GM19467 (cell line): ENCODE results near the gene BLVRB.
"Not testable (repeated sequence)": the region's sequence is repeated elsewhere in the genome, so short reads cannot be mapped to it uniquely, and the experiment has no call there.

ENCODE experiments used
- ATAC-seq: cut with Tn5 transposase; IDR thresholded peaks from one replicate; pipeline ENCODE4 v1.9.1; 2021; ENCODE audit warnings: mild to moderate bottlenecking, moderate library complexity; ENCODE audit not compliant: unreplicated experiment

The BLVRB gene

GRCh38 chr19:40453151-40453735, 12.3 kb downstream of the BLVRB start:
- no peak for ATAC-seq

DNA sequence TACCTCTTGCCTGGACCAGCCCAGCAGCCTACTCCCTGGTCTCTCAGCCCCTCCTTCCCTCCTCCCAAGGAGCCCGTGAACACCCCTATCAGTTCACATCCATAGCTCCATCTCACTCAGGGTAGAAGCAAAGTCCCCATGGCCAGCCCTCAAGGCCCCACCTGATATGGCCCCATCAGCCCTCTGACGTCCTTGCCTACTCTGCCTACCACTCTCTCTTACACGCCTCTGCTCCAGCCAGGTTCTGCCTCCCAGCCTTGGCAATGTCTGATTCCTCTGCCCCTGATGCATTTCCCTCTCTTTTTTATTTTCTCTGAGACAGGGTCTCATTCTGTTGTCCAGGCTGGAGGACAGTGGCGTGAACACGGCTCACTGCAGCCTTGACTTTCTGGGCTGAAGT, 13.5 kb downstream of the BLVRB start:
- ATAC-seq: no peak

DNA sequence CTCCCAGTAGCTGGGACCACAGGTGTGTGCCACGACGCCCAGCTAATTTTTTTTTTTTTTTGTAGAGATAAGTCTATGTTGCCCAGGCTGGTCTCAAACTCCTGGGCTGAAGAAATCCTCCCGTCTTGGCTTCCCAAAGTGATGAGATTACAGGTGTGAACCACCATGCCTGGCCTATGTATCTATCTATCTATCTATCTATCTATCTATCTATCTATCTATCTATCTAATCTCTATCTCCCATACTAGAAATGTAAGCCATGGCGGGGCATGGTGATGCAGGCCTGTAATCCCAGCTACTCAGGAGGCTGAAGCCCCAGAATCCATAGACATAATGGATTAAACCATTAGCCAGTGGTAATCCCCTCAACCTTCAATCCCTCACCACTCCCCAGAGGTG, 14.9 kb downstream of the BLVRB start:
- no peak for ATAC-seq

DNA sequence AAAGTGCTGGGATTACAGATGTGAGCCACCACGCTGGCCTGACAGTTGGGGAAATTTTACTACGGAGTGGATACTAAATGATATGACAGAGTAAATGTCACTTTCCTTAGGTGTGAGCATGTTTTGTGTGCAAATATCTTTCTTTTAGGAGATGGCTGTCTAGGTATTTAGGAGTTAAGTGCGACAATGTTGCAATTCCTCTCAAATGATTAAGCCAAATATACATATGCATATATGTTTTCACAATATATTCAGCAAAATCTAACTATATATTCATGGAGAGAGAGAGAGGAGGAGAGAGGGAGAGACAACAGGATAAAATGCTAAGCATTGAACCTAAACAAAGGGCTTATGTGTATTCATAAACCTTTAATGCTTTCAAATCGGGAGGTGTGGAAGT, 16.0 kb downstream of the BLVRB start:
- ATAC-seq: no peak

- ATAC-seq: no peak
Observed at GRCh38 chr19:40446263-40446784, 19.2 kb downstream of the BLVRB start.

DNA sequence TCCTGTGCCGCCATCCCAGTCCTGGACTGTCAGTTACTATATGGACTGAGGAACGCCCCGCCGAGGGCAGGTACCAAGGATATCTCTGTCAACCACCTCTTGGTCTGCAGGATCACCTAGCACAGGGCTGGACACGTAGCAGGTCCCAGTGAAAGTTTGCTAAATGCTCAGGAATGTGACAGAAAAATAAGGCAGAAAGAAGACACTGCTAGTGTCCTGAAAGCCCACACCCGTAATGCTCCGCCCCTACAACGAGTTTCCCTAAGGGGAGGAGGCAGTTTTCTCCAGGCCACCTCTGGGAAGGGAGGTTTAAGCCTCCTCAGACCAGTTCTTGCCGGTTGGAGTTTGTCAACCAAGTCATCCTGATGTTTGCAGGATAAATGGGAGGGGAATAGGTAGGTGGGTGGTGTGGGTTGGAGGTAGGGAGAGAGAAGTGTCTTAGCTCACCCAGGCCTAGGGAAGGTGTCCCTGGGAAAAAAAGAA, 19.7 kb downstream of the BLVRB start:
- no peak for ATAC-seq

- no peak for ATAC-seq
Observed at GRCh38 chr19:40444825-40445312, 20.7 kb downstream of the BLVRB start.

- peak; percentile 61 for ATAC-seq
Observed at GRCh38 chr19:40444000-40444824, 21.3 kb downstream of the BLVRB start, which contains the start of gene SERTAD3. Gene SERTAD3 (minus strand): TSS chr19:40444335. CDS start chr19:40442080, 2,255 bp downstream.

DNA sequence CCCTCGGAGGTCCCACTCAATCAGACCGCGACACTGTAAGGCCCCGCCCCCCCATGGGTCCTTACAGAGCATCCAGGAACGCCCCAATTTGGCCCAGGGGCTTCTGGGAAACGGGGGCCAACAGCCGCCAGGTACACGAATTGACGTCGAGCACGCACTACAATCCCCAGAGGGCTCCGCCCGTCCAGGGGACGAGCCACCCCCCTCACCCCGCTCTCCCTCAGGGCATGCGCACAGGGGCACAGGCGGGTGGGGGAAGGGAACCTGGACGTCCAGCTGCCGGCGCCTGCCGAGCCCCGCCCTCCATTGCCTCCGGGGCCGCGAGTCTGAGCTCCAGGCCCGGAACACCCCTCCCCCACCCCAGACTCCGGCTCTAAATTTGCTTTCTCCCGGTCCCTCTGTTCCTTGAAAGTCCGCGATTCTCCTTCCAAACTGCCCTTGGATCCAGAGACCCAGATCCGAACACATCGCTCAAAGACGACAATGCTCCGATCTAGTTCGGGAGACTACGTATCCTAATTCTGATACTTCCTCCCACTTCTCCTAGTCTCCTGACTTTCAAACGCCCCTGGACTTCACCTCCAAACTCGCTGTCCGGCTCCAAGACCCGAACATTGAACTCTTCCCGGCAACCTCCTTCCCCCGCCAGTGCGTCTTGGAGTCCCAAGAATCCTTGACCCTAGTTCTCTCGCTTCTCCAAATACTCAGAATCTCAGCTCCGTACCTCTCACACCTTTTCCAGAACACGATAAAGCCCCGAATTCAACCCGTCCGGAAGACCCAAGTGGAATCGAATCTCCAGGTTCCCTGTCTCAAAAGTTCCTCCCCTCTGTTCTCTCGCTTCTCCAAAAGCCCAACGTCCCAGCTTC, 22.2 kb downstream of the BLVRB start:
- ATAC-seq: peak; percentile 67

- no peak for ATAC-seq
Observed at GRCh38 chr19:40442328-40443130, 23.0 kb downstream of the BLVRB start.

GRCh38 chr19:40441719-40442253, 23.8 kb downstream of the BLVRB start:
- no peak for ATAC-seq

- ATAC-seq: no peak
Observed at GRCh38 chr19:40438284-40438683, 27.3 kb downstream of the BLVRB start.

- no peak for ATAC-seq
Observed at GRCh38 chr19:40433391-40434216, 31.9 kb downstream of the BLVRB start.

DNA sequence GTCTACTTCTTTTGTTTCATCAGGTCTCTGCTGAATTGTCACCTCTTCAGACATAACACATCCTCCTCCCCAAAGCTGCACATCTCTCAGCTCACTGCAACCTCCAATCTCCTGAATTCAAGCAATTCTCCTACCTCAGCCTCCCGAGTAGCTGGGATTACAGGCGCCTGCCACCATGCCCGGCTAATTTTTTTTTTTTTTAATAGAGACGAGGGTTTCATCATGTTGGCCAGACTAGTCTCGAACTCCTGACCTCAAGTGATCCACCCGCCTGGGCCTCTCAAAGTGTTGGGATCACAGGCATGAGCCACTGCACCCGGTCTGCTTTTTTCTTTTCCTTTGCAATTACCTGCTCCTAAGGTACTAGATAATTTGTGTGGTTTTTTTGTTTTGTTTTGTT, 32.8 kb downstream of the BLVRB start:
- ATAC-seq: not testable (repeated sequence)

DNA sequence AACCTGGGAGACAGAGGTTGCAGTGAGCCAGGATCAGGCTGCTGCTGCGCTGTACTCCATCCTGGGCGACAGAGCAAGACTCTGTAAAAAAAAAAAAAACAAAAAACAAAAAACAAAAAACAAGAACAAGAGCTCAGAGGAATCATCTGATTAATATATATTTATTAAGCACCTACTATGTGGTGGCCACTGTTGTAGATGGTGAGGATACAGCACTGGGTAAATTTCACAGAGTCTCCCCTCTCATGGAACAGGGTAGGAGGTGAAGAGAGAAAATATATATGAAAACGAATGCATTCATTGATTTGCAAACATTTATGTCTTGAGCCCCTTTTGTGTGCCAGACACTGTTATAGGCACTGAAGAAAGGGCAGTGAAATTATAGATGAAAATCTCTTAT, 33.8 kb downstream of the BLVRB start:
- ATAC-seq: no peak

GRCh38 chr19:40430242-40430641, 35.3 kb downstream of the BLVRB start:
- not testable (repeated sequence) for ATAC-seq

- ATAC-seq: not testable (repeated sequence)
Observed at GRCh38 chr19:40428197-40428596, 37.3 kb downstream of the BLVRB start.

DNA sequence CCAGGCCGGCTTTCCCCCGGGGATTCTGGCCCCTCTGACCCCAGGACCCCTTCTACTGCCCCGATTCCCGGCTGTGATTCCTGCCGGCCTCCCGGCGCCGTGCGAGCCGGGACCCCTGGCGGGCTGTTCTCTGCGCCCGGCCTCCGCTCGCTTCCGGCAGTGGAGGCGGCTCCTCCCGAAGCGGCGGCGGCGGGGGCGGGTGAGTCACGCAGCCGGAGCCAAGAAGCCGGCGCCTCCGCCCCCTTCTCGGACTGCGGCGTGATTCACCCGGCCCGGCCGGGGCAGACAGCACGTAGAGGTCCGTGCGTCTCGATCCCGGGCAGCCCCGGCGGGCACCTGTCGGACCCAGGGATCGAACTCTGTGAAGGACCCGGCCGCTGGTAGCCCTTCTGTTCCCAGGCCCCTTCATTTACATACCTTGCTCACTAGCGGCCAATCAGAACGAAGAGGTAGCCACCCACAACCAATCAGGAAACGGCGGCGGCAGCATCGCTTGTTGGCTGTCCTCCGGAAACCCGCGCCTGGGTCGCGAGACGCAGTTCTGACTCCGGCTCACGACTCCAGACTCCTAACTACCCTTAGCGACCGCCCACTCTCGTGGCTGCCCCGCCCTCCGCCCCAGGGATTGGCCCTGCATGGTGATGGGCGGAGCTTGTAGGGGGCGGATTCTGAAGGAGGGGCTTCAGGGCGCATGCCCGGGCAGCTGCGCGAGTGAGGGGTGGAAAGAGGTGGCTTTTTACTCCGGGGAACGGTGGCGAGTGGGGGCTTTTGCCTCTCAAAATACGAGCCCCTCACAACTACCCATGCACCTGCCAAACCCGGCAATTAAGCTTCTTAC, 39.9 kb downstream of the BLVRB start, which contains the start of gene SERTAD1:
Gene SERTAD1 (minus strand): TSS at position 543 of the 838 bp plus-strand sequence. CDS start 2,446 bp downstream, outside the sequence.
- ATAC-seq: peak; percentile 85
